IMR-90 (cell line): ENCODE data around the gene MRPL17. TPM values are rescaled to one million over a fixed set of nuclear protein-coding genes. Genes with fewer than 3 reads are reported as not detected.

Experiments
- ATAC-seq: fragments of 200-7000 bp; cut with Tn5 transposase; 2 replicates; pipeline ENCODE4 v1.9.1; 2020; ENCODE audit warnings: low read depth, mild to moderate bottlenecking, moderate library complexity
- BruUV-seq: library from RNA; stranded (reverse); fragments of 400-500 nt; replicated peaks from 2 replicates; lab custom pipeline; 2021; lab: Mats Ljungman, UMichigan
- CTCF ChIA-PET: fragments of 300-600 bp; formaldehyde crosslinking; extraction: SDS; loops from one replicate; lab custom pipeline; 2021; ENCODE audit warnings: antibody characterized with exemption; lab: Yijun Ruan, JAX
- POLR2A ChIA-PET: fragments of 300-600 bp; sonication (Branson Sonifier 250); formaldehyde crosslinking; loops from one replicate; lab custom pipeline; 2022; ENCODE audit warnings: antibody characterized with exemption; ENCODE audit not compliant: unreplicated experiment; lab: Charles Lee
- DNase-seq: peaks from one replicate; pipeline ENCODE4 v3.0.0; 2013
- H2AFZ ChIP-seq: replicated peaks from 2 replicates; pipeline ENCODE3; 2013; ENCODE audit warnings: low read length, mild to moderate bottlenecking; ENCODE audit not compliant: poor library complexity
- H2AK5ac ChIP-seq: 2 replicates; pipeline ENCODE4 v1.6.1; 2013; ENCODE audit warnings: low read depth, low read length, inconsistent platforms
- H2AK9ac ChIP-seq: replicated peaks from 2 replicates; pipeline ENCODE3; 2013; ENCODE audit warnings: mild to moderate bottlenecking, low read depth, low read length, moderate library complexity; ENCODE audit not compliant: poor library complexity
- H2BK120ac ChIP-seq: 2 replicates; pipeline ENCODE4 v1.6.1; 2013; ENCODE audit warnings: low read depth, low read length, inconsistent platforms
- H2BK15ac ChIP-seq: 3 replicates; pipeline ENCODE4 v1.6.1; 2013; ENCODE audit warnings: low read depth, low read length, inconsistent platforms
- H2BK20ac ChIP-seq: 2 replicates; pipeline ENCODE4 v1.6.1; 2013; ENCODE audit warnings: low read depth, mild to moderate bottlenecking, inconsistent platforms, low read length, moderate library complexity
- H2BK5ac ChIP-seq: 2 replicates; pipeline ENCODE4 v1.6.1; 2013; ENCODE audit warnings: mild to moderate bottlenecking, low read depth, low read length, inconsistent platforms; ENCODE audit not compliant: poor library complexity, severe bottlenecking
- H3K14ac ChIP-seq: replicated peaks from 2 replicates; pipeline ENCODE4 v1.6.1; 2013; ENCODE audit warnings: low read depth, low read length, inconsistent platforms
- H3K18ac ChIP-seq: 2 replicates; pipeline ENCODE4 v1.6.1; 2013; ENCODE audit warnings: low read depth, low read length, control low read depth
- H3K23ac ChIP-seq: 2 replicates; pipeline ENCODE4 v1.6.1; 2013; ENCODE audit warnings: low read depth, low read length, inconsistent platforms
- H3K27ac ChIP-seq: 2 replicates; pipeline ENCODE4 v1.5.1; 2013; ENCODE audit warnings: mild to moderate bottlenecking, control low read depth, low read length; ENCODE audit not compliant: insufficient read depth
- H3K27me3 ChIP-seq: 2 replicates; pipeline ENCODE4 v1.6.1; 2013; ENCODE audit warnings: low read length; ENCODE audit not compliant: control insufficient read depth, insufficient read depth
- H3K36me3 ChIP-seq: 2 replicates; pipeline ENCODE4 v1.6.1; 2013; ENCODE audit warnings: low read length, mixed read lengths; ENCODE audit not compliant: control insufficient read depth, insufficient read depth
- H3K4ac ChIP-seq: 2 replicates; pipeline ENCODE4 v1.6.1; 2013; ENCODE audit warnings: low read depth, low read length, inconsistent platforms
- H3K4me1 ChIP-seq: 2 replicates; pipeline ENCODE4 v1.6.1; 2013; ENCODE audit warnings: low read length, mixed read lengths; ENCODE audit not compliant: control insufficient read depth, insufficient read depth
- H3K4me2 ChIP-seq: 2 replicates; pipeline ENCODE4 v1.6.1; 2013; ENCODE audit warnings: low read depth, mild to moderate bottlenecking, control low read depth, low read length, moderate library complexity
- H3K4me3 ChIP-seq: 2 replicates; pipeline ENCODE4 v1.5.1; 2013; ENCODE audit warnings: low read depth, mild to moderate bottlenecking, control low read depth, low read length, moderate library complexity; ENCODE audit not compliant: insufficient read depth
- H3K56ac ChIP-seq: 2 replicates; pipeline ENCODE4 v1.6.1; 2013; ENCODE audit warnings: low read length, inconsistent platforms; ENCODE audit not compliant: insufficient read depth; ENCODE audit errors: extremely low read depth
- H3K79me1 ChIP-seq, 2 experiments: 2 replicates each; pipeline ENCODE4 v1.6.1; 2013; ENCODE audit warnings: low read length in 2 of 2, inconsistent platforms in 1 of 2, low read depth in 1 of 2
- H3K9ac ChIP-seq: 2 replicates; pipeline ENCODE4 v1.6.1; 2013; ENCODE audit warnings: low read depth, low read length, control low read depth
- H3K9me1 ChIP-seq: 2 replicates; pipeline ENCODE4 v1.6.1; 2013; ENCODE audit warnings: low read length, inconsistent platforms; ENCODE audit not compliant: insufficient read depth
- H3K9me3 ChIP-seq: 2 replicates; pipeline ENCODE4 v1.6.1; 2013; ENCODE audit warnings: low read length; ENCODE audit not compliant: control insufficient read depth, insufficient read depth
- H4K20me1 ChIP-seq: 2 replicates; pipeline ENCODE4 v1.6.1; 2013; ENCODE audit warnings: low read length, inconsistent platforms; ENCODE audit not compliant: insufficient read depth
- H4K5ac ChIP-seq: 2 replicates; pipeline ENCODE4 v1.6.1; 2013; ENCODE audit warnings: mild to moderate bottlenecking, low read depth, low read length, control low read depth
- H4K8ac ChIP-seq, 2 experiments: 2 replicates each; pipeline ENCODE4 v1.6.1; 2013; ENCODE audit warnings: low read depth in 2 of 2, low read length in 2 of 2, control low read depth in 1 of 2, inconsistent platforms in 1 of 2
- H4K91ac ChIP-seq: 2 replicates; pipeline ENCODE4 v1.6.1; 2013; ENCODE audit warnings: low read depth, low read length, inconsistent platforms; ENCODE audit not compliant: insufficient read depth
- CEBPB ChIP-seq: IDR thresholded peaks from 2 replicates; pipeline ENCODE4 v1.6.1; 2012; ENCODE audit warnings: low read depth, low read length, improper control_type of control experiment
- CTCF ChIP-seq: conservative IDR thresholded peaks from 2 replicates; pipeline ENCODE4 v1.5.1; 2012; ENCODE audit warnings: mild to moderate bottlenecking, low read depth, low read length, improper control_type of control experiment
- ELK1 ChIP-seq: fragments of 150-350 bp; IDR thresholded peaks from 2 replicates; pipeline ENCODE4 v1.6.1; 2016; ENCODE audit warnings: low read depth, mild to moderate bottlenecking, low read length, moderate library complexity, borderline replicate concordance
- RAD21 ChIP-seq: IDR thresholded peaks from 2 replicates; pipeline ENCODE4 v1.6.1; 2012; ENCODE audit warnings: low read length, improper control_type of control experiment
- RCOR1 ChIP-seq: IDR thresholded peaks from 2 replicates; pipeline ENCODE4 v1.6.1; 2012; ENCODE audit warnings: mild to moderate bottlenecking, low read length, improper control_type of control experiment; ENCODE audit not compliant: insufficient replicate concordance
- SMC3 ChIP-seq: fragments of 150-350 bp; IDR thresholded peaks from 2 replicates; pipeline ENCODE4 v1.6.1; 2016; ENCODE audit warnings: low read depth, mild to moderate bottlenecking, antibody characterized with exemption, low read length, moderate library complexity
- USF2 ChIP-seq: fragments of 150-350 bp; IDR thresholded peaks from 2 replicates; pipeline ENCODE4 v1.6.1; 2017; ENCODE audit warnings: mild to moderate bottlenecking, antibody characterized with exemption, low read length, low read depth
- WGBS, 2 experiments: methylation state at CpG; one replicate each; pipeline versions ENCODE4 v1.1.5 to v1.1.7; 2013; ENCODE audit warnings: missing lambda C conversion rate in 2 of 2; ENCODE audit not compliant: insufficient read length in 1 of 2; ENCODE audit errors: extremely low coverage in 2 of 2; 5-methylcytosine and 5-hydroxymethylcytosine counted together
- dilution Hi-C: fragments of 300-500 bp; cut with HindIII; formaldehyde crosslinking; loops from one replicate; pipeline ENCODE4 v1.14.3; 2018; ENCODE audit warnings: low sequenced_read_pairs; ENCODE audit not compliant: unreplicated experiment
- in situ Hi-C: fragments of 300-500 bp; cut with MboI; formaldehyde crosslinking; loops from 3 replicates; pipeline ENCODE4 v1.14.3; 2019; ENCODE audit warnings: low sequenced_read_pairs, inconsistent platforms, mixed read lengths
- intact Hi-C: fragments of 100-400 bp; cut with micrococcal nuclease; formaldehyde crosslinking; loops from 2 replicates; pipeline ENCODE4 v1.10.0; 2022
- polyA plus RNA-seq, 3 experiments: library from polyadenylated mRNA; depleted of rRNA; stranded (reverse); fragments of >200 nt; gene quantifications; 2 replicates each; pipeline ENCODE4 v1.2.3, GENCODE V29; 2012; ENCODE audit warnings: low replicate concordance in 1 of 3
- total RNA-seq: library from RNA; depleted of rRNA; stranded (reverse); fragments of >200 nt; gene quantifications from 2 replicates; pipeline ENCODE4 v1.2.3, GENCODE V29; 2012

Gene MRPL17
- total and polyA plus RNA-seq, 2 of the 4 experiments (the other 2 are of a cell fraction): 70.3 to 85.2 TPM

- Histone ChIP-seq H3K4ac (no peak overlapping the region), H3K4me3 (no peak overlapping the region), H3K79me1 (no peaks in the 10 kb centered on the region), H4K8ac (no peak overlapping the region), H4K5ac (no peak overlapping the region), H2BK20ac (no peak overlapping the region), H2BK15ac (no peak overlapping the region), H3K23ac (no peak overlapping the region), H3K4me2 (no peak overlapping the region), H3K4me1 (no peaks in the 10 kb centered on the region), H4K20me1 (no peaks in the 10 kb centered on the region), H2AK9ac (no peak overlapping the region), H3K27me3 (0 out of 2 replicates have a peak, but pooled peaks cover 2% of the 10 kb centered on the region), H2BK120ac (no peak overlapping the region), H3K56ac (no peak overlapping the region), H3K27ac (no peak overlapping the region), H2AFZ (no peak overlapping the region), H3K18ac (no peak overlapping the region), H2AK5ac (no peak overlapping the region), H4K91ac (no peak overlapping the region), H2BK5ac (no peak overlapping the region), H3K14ac (no peak overlapping the region), H3K9ac (no peak overlapping the region), H3K9me1 (no peaks in the 10 kb centered on the region), H3K36me3 (no peaks in the 10 kb centered on the region), H3K9me3 (no peaks in the 10 kb centered on the region)
- peak; percentile 63 for DNase-seq
- dilution Hi-C loops (no loop called here), intact Hi-C loops (loop anchor here (1.0 kb wide), 3 partner anchors 175 to 327 kb away; no protein-coding TSS in a partner anchor), in situ Hi-C loops (no loop called here)
- no TSS peak for BruUV-seq
- ChIA-PET POLR2A (no interaction called here), CTCF (interaction anchor here (0.6 to 2.4 kb wide), 8 partner anchors 10 to 327 kb away, joined by 3 to 15 read pairs (median 4); no protein-coding TSS in a partner anchor)
- peak; percentile 93 for ATAC-seq
- WGBS, 2 experiments: 80% methylated on average over 4 of the region's 7 CpGs; no CpG with 5 or more reads in 1 of the 2 experiments
- TF ChIP-seq RCOR1 (no peak), ELK1 (no peak), CEBPB (peak; percentile 82), SMC3 (peak; percentile 84), RAD21 (peak; percentile 79), USF2 (no peak), CTCF (peak; percentile 89)
Observed at GRCh38 chr11:6705905-6706535, 22.9 kb upstream of the MRPL17 start.
